ENCODE data around the gene ATF7.
"Not testable (repeated sequence)": the region's sequence is repeated elsewhere in the genome, so short reads cannot be mapped to it uniquely, and the experiment has no call there.

Gene ATF7

DNA sequence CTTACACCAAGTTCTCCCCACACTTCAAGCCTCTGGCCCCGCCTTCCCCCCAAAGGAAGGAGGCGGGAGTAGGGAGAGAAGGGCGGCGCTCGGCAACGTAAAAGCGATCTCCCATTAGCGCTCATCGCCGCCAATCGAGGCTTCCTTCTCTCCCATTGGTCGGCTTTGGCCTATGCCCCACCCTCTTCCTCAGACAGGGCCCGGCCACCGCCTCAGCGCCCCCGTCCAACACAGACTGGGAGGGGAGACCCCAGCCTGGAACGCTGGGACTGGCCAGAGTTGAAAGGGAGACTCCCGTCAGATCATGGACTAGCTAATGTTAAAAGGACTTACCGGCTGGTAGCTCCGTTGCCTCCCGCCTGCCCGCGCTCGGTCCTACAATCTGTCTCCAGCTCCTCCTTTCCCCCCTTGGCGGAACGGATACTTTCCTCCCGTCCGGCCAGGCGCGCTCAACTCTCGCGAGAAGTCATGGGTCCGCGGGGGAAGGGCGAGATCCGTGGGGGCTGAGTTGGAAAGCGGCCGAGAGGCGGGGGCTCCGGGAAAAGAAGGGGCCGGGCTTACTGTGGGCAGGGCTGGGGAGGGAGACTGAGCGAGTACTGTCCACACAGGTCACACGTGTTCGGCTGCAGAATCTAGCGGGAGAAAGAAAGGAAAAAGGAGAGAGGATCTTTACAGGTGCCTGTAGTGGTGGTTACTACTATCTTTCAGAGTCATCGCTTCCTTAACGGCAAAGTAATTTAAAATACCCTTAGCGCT, at the start of gene ATF7:
TSS of gene ATF7 (minus strand) at position 437 of the 756 bp plus-strand sequence. CDS start 25,382 bp downstream, outside the sequence.
- peak; percentile 91 for DNase-seq

DNA sequence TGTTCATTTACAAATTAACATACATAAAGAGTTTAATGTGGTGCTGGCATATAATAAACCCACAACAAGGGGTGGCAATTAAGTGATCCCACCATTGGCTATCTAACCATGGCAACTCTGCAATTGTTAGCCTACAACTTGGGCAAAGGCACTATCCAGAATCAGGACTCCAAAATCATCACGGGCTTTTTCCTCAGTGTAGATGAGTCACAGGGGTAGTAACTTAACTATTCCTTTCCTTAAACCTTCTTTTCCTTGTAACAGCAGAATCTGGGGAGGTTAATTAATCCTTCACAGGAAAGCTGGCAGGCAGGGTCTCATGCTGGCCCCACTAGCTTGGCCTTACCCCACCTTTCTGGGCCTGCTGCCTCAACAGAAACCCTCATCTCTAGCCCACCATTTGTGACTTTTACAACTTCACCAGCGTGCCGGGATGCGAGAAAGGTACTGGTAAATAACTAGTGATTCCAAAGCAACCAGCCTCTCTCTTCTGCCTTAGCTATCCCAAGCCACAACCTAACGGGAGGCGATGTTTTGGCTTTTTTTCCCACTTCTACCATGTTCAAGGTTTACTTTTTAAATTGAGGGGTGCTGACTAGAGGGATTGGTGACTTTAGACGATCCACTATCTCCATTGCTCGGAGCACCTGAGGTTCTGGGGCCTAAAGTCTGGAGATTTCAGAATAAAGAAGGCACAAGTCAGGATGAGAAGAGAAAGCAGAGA, 49.0 kb upstream of the ATF7 start:
- no peak for DNase-seq

DNA sequence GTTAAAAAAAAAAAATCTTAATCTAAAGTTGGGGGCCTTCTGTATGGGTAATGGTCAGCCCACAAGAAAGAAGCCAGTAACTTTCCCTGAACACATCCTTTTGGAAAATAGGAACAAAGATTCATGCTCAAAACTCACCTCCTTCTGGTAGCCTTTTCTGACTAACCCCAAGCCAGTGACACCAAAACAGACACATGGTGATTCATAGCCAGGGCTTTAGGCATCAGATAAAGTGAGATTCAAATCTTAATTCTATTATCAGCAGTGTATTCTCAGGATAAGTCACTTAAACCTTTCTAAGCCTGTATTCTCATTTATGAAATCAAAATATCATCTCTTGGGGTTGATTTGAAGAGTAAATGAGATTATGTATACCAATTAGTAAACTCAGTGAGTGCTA, 44.8 kb upstream of the ATF7 start:
- DNase-seq: no peak

- DNase-seq: no peak
These were observed 44.1 kb upstream of the ATF7 start for GRCh38 chr12:53670308-53670707.

DNA sequence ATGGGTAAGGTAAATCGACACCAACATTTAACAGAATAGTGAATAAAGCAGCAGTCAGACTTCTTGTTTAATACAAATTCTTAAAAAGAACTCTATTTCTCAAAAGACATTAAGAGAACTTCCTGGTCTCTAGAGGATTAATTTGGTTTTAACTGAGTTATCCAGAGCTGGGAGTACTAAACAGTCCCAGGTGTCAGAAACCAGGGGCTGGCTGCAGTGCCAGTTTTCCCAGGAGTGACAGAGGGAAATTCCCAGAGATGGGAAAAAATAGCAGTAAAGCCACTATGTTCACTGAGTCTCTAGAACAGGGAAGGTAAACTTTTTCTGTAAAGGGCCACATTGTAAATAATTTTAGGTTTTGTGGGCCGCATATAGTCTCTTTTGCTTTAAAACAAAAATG, 40.9 kb upstream of the ATF7 start:
- DNase-seq: no peak

GRCh38 chr12:53664936-53665335, 38.8 kb upstream of the ATF7 start:
- DNase-seq: no peak

GRCh38 chr12:53664191-53664590, 38.0 kb upstream of the ATF7 start:
- no peak for DNase-seq

- DNase-seq: no peak
These were observed 33.9 kb upstream of the ATF7 start for GRCh38 chr12:53660041-53660440.

DNA sequence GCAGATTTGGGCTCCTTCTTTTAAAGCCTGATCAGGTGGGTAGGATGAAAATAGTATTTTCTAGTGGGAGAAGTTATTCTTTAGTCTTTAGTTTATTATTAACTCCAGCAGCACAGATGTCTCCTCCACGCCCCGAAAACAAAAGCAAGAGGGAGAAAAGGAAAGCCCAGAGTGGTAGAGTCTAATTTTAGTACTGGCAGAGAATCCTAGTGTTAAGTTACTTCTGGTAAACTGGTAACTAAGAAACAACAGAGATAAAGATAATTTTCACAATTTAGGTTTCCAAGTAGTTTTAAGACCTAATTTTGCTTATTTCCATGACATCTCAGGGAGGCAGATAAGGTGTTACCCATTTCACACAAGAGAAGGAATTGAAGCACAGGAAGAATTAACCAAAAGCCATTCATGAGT, 33.4 kb upstream of the ATF7 start:
- peak; percentile 32 for DNase-seq

GRCh38 chr12:53659011-53659551, 32.9 kb upstream of the ATF7 start:
- peak; percentile 64 for DNase-seq

DNA sequence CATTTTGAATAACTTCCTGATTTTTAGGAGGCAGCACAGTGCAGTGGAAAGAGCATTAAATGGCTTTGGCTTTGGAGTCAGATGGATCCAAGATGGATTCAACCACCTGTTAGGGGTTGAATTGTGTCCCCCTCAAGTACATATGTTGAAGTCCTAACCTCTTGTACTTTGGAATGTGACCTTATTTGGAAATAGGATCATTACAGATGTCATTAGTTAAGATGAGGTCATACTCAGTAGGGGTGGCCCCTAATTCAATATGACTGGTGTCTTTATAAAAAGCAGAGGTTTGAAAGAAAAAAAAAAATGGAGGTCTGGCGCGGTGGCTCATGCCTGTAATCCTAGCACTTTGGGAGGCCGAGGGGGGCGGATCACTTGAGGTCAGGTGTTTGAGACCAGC, 30.9 kb upstream of the ATF7 start:
- DNase-seq: no peak

GRCh38 chr12:53653595-53653994, 27.4 kb upstream of the ATF7 start:
- DNase-seq: no peak

DNA sequence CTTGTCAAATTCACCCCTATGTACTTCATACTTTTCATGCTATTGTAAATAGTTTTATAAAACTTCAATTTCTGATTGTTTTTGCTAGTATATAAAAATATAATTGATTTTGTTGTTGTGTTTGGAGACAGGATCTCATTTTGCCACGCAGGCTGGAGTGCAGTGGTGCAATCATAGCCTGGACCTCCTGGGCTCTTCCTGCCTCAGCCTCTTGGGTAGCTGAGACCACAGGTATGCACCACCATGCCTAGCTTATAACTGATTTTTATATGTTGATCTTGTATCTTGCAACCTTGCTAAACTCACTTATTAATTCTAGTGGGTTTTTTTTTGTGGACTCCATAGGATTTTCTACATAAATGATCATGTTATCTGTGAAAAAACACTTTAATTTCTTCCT, 26.2 kb upstream of the ATF7 start:
- peak; percentile 13 for DNase-seq

DNA sequence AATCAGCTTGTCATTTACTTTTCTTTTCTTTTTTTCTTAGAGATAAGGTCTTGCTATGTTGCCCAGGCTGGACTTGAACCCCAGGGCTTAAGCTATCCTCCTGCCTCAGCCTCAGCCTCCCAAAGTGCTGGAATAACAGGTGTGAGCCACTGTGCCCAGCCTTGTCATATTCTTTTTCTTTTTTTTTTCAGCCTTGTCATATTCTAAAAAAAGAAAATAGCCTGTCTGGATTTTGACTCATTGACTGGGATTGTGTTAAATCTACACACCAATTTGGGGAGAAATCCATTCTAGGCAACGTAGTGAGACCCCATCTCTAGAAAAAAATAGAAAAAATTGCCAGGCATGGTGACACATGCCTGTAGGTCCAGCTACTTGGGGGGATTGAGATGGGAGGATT, 25.6 kb upstream of the ATF7 start:
- DNase-seq: no peak

DNA sequence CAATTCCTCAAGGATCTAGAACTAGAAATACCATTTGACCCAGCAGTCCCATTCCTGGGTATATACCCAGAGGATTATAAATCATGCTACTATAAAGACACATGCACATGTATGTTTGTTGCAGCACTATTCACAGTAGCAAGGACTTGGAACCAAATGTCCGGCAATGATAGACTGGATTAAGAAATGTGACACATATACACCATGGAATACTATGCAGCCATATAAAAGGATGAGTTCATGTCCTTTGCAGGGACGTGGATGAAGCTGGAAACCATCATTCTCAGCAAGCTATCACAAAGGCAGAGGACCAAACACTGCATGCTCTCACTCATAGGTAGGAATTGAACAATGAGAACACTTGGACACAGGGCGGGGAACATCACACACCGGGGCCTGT, 20.1 kb upstream of the ATF7 start:
- not testable (repeated sequence) for DNase-seq

- DNase-seq: no peak
These were observed 19.0 kb upstream of the ATF7 start for GRCh38 chr12:53645165-53645564.

DNA sequence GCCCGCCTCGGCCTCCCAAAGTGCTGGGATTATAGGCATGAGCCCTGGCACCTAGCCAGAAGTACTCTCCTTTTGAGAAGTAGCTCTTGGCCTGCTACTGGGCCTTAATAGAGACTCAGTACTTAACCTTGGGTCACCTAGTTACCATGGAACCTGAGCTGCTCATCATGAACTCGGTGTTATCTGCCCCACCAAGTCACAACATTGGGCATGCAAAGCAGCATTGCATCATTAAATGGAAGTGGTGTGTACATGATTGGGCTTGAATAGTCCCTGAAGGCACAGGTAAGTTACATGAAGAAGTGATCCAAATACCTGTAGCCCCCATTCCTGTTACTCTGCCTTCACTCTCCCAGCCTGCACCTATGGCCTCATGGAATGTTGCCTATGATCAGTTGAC, 18.0 kb upstream of the ATF7 start:
- DNase-seq: no peak

DNA sequence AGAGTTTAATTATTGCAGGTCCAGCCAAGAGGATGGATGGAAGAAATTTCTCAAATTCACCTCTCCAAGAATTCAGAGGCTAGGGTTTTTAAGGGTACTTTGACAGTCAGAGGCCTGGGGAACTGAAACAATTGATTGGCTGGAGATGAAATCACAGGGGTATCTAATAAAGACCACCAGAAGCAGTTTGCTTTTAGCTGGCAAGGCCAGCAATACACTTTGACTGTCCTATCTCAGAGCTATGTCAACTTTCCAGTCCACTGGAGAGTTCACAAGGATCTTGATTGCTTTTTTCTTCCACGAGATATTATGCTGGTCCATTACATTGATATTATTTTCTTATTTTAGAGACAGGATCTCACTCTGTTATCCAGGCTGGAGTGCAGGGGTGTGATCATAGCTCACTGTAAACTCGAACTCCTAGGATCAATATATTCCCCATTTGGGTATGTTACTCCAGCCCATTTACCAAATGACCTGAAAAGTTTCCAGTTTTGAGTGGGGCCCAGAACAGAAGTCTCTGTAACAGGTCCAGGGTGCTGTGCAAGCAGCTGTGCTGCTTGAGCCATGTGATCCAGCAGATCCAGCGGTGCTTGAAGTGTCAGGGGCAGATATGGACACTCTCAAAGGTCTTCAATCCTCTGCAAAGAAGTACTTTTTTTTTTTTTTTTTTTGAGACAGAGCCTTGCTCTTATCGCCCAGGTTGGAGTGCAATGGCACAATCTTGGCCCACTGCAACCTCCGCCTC, 17.2 kb upstream of the ATF7 start:
- DNase-seq: no peak

- DNase-seq: no peak
These were observed 11.9 kb upstream of the ATF7 start for GRCh38 chr12:53638057-53638456.

DNA sequence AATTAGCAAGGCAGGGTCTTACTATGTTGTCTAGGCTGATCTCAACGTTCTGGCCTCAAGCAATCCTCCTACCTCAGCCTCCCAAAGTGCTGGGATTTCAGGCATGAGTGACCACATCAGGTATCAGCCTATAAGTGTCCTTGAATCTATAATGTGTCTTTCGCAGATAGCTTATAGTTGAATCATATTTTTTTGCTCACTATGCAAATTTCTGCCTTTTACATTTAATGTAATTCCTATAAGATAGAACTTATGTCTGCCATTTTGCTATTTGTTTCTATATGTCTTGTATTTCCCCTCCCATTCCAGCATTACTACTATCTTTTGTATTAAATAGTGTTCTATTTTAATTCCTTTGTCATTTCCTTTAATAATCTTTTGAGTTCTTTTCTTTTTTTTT, 10.5 kb upstream of the ATF7 start:
- no peak for DNase-seq

GRCh38 chr12:53635708-53636107, 9.5 kb upstream of the ATF7 start:
- not testable (repeated sequence) for DNase-seq

DNA sequence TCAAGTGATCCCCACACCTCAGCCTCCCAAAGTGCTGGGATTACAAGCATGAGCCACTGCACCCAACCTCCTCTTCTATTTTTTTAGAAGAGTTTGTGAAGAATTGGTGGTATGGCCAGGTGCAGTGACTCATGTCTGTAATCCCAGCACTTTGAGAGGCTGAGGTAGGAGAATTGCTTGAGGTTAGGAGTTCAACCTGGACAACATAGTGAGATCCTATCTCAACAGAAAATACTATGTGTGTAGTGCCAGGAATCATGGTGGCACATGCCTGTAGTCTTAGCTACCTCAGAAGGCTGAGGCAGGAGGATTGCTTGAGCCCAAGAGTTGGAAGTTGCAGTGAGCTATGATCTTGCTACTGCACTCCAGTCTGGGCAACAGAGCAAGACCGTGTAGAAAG, 5.5 kb upstream of the ATF7 start:
- DNase-seq: no peak

DNA sequence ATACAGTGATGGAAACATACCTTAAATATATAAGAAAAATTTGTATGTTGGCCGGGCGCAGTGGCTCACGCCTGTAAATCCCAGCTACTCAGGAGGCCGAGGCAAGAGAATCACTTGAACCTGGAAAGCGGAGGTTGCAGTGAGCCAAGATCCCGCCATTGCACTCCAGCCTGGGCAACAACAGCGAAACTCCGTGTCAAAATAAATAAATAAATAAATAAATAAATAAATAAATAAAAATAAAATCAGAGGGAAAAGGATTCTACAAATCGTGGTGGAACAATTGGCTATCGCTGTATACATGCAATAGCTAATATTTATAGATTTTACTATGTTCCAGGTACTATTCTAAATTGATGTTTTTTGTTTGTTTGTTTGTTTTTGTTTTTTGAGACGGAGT, 1.7 kb upstream of the ATF7 start:
- no peak for DNase-seq
